ENCODE measurements around the gene CDK11A.
"Not testable (repeated sequence)": the region's sequence is repeated elsewhere in the genome, so short reads cannot be mapped to it uniquely, and the experiment has no call there.

The CDK11A gene

GRCh38 chr1:1724035-1724864 is at the start of gene CDK11A:
Gene CDK11A, minus strand, starts transcription at chr1:1724357. Its CDS starts 1,539 bp downstream, at chr1:1722818.
- peaks cover 18 to 53% (median 29%) of the 10 kb centered on the region in 11 experiments for H3K36me3 ChIP-seq
- peak within 1 kb of the TSS; percentile 74 to 89 (median 86) for H3K9ac ChIP-seq
- peak within 1 kb of the TSS in 5 of 11 experiments; percentile 6 to 48 (median 29); a peak in 4 of 22 replicates for H3K4me2 ChIP-seq

GRCh38 chr1:1773874-1774273 is 49.7 kb upstream of the CDK11A start:
- no peak for TF ChIP-seq Cebpa-rat (IDR thresholded peaks at IDR 0.05)
- peaks cover 8 to 43% (median 35%) of the 10 kb centered on the region in 11 experiments; a peak in 20 of 22 replicates for H3K9me3 ChIP-seq (replicated peaks in 1 of 11)
- no peak overlapping the region for H3K4me3 ChIP-seq
- H3K9ac ChIP-seq: no peak overlapping the region
- peaks cover 31 to 49% (median 33%) of the 10 kb centered on the region in 10 experiments for H3K4me1 ChIP-seq
- peaks cover 44 to 98% (median 72%) of the 10 kb centered on the region in 11 experiments for H4K20me1 ChIP-seq
- peaks cover 58 to 65% (median 60%) of the 10 kb centered on the region in 11 experiments for H3K36me3 ChIP-seq
- peak overlapping the region in 5 of 11 experiments; percentile 93 to 97 (median 96); a peak in 7 of 22 replicates for H3K4me2 ChIP-seq
- H3K27me3 ChIP-seq: no peaks in the 10 kb centered on the region
- H3K27ac ChIP-seq: no peak overlapping the region

More at GRCh38 chr1:1724035-1724864, at the start of gene CDK11A:
- H3K9me3 ChIP-seq (replicated peaks in 1 of 11); H3K27me3 ChIP-seq: not testable (repeated sequence)
- peaks cover 0 to 10% (median 0%) of the 10 kb centered on the region in 11 experiments; a peak in 6 of 22 replicates for H4K20me1 ChIP-seq
- peak within 1 kb of the TSS; percentile 74 to 87 (median 84); a peak in 21 of 22 replicates for H3K27ac ChIP-seq
- H3K4me3 ChIP-seq: peak within 1 kb of the TSS; percentile 66 to 83 (median 76)
- H3K4me1 ChIP-seq: peaks cover 0 to 16% (median 10%) of the 10 kb centered on the region in 10 experiments; a peak in 12 of 20 replicates

GRCh38 chr1:1771096-1771495 is 46.9 kb upstream of the CDK11A start:
- no peaks in the 10 kb centered on the region for H3K27me3 ChIP-seq
- peaks cover 64 to 100% (median 88%) of the 10 kb centered on the region in 11 experiments for H4K20me1 ChIP-seq
- no peak overlapping the region for H3K27ac ChIP-seq
- 0 out of 22 replicates have a peak overlapping the region, but pooled peaks of 1 of the 11 experiments have one; percentile 0 for H3K4me2 ChIP-seq
- H3K4me3 ChIP-seq: peak overlapping the region in 1 of 10 experiments; percentile 13; a peak in 1 of 20 replicates
- H3K36me3 ChIP-seq: peaks cover 86 to 92% (median 88%) of the 10 kb centered on the region in 11 experiments
- no peak for TF ChIP-seq Cebpa-rat (IDR thresholded peaks at IDR 0.05)
- H3K4me1 ChIP-seq: peaks cover 18 to 60% (median 26%) of the 10 kb centered on the region in 10 experiments
- no peak overlapping the region for H3K9ac ChIP-seq
- H3K9me3 ChIP-seq (replicated peaks in 1 of 11): peaks cover 8 to 55% (median 37%) of the 10 kb centered on the region in 11 experiments; a peak in 20 of 22 replicates

GRCh38 chr1:1770102-1770501 is 45.9 kb upstream of the CDK11A start:
- no peak overlapping the region for H3K4me3 ChIP-seq
- no peak overlapping the region for H3K9ac ChIP-seq
- peaks cover 9 to 53% (median 26%) of the 10 kb centered on the region in 10 experiments for H3K4me1 ChIP-seq
- H3K36me3 ChIP-seq: peaks cover 96 to 100% (median 98%) of the 10 kb centered on the region in 11 experiments
- H3K27me3 ChIP-seq: no peaks in the 10 kb centered on the region
- H3K4me2 ChIP-seq: no peak overlapping the region
- H4K20me1 ChIP-seq: peaks cover 64 to 100% (median 88%) of the 10 kb centered on the region in 11 experiments
- H3K9me3 ChIP-seq (replicated peaks in 1 of 11): peaks cover 8 to 55% (median 37%) of the 10 kb centered on the region in 11 experiments; a peak in 20 of 22 replicates
- H3K27ac ChIP-seq: no peak overlapping the region
- TF ChIP-seq Cebpa-rat (IDR thresholded peaks at IDR 0.05): no peak

GRCh38 chr1:1768249-1768992 is 44.3 kb upstream of the CDK11A start:
- Histone ChIP-seq H3K36me3 (peaks cover 98 to 100% (median 99%) of the 10 kb centered on the region in 11 experiments), H3K9ac (peak overlapping the region in 3 of 11 experiments; percentile 5 to 37 (median 22); a peak in 3 of 22 replicates), H3K4me1 (peaks cover 16 to 55% (median 32%) of the 10 kb centered on the region in 10 experiments), H3K27me3 (no peaks in the 10 kb centered on the region), H3K4me3 (no peak overlapping the region), H3K9me3 (replicated peaks in 1 of 11) (peaks cover 8 to 54% (median 37%) of the 10 kb centered on the region in 11 experiments; a peak in 20 of 22 replicates), H3K4me2 (peak overlapping the region in 3 of 11 experiments; percentile 40 to 53 (median 50); a peak in 5 of 22 replicates), H3K27ac (peak overlapping the region in 4 of 11 experiments; percentile 3 to 71 (median 16); a peak in 4 of 22 replicates), H4K20me1 (peaks cover 66 to 100% (median 88%) of the 10 kb centered on the region in 11 experiments)
- TF ChIP-seq Cebpa-rat (IDR thresholded peaks at IDR 0.05): no peak

GRCh38 chr1:1764876-1765470 is 40.8 kb upstream of the CDK11A start:
- Histone ChIP-seq H3K9me3 (replicated peaks in 1 of 11) (peaks cover 0 to 20% (median 6%) of the 10 kb centered on the region in 11 experiments; a peak in 15 of 22 replicates), H3K4me3 (no peak overlapping the region), H3K27me3 (no peaks in the 10 kb centered on the region), H3K4me1 (peaks cover 34 to 76% (median 47%) of the 10 kb centered on the region in 10 experiments), H3K36me3 (peaks cover 99 to 100% (median 100%) of the 10 kb centered on the region in 11 experiments), H3K4me2 (peak overlapping the region in 10 of 11 experiments; percentile 8 to 59 (median 41); a peak in 12 of 22 replicates), H3K9ac (peak overlapping the region in 8 of 11 experiments; percentile 32 to 68 (median 63); a peak in 16 of 22 replicates), H3K27ac (peak overlapping the region in 9 of 11 experiments; percentile 48 to 78 (median 73); a peak in 17 of 22 replicates), H4K20me1 (peaks cover 97 to 100% (median 100%) of the 10 kb centered on the region in 11 experiments)
- TF ChIP-seq Cebpa-rat (IDR thresholded peaks at IDR 0.05): no peak

- H3K27me3 ChIP-seq: no peaks in the 10 kb centered on the region
- H3K9ac ChIP-seq: peak overlapping the region in 8 of 11 experiments; percentile 55 to 68 (median 64); a peak in 16 of 22 replicates
- peaks cover 99 to 100% (median 100%) of the 10 kb centered on the region in 11 experiments for H3K36me3 ChIP-seq
- no peak overlapping the region for H3K4me3 ChIP-seq
- peak overlapping the region in 9 of 11 experiments; percentile 48 to 78 (median 73); a peak in 17 of 22 replicates for H3K27ac ChIP-seq
- peaks cover 97 to 100% (median 100%) of the 10 kb centered on the region in 11 experiments for H4K20me1 ChIP-seq
- peaks cover 44 to 86% (median 57%) of the 10 kb centered on the region in 10 experiments for H3K4me1 ChIP-seq
- peak overlapping the region in 10 of 11 experiments; percentile 3 to 59 (median 41); a peak in 12 of 22 replicates for H3K4me2 ChIP-seq
- peaks cover 0 to 13% (median 0%) of the 10 kb centered on the region in 11 experiments; a peak in 5 of 22 replicates for H3K9me3 ChIP-seq (replicated peaks in 1 of 11)
- peak in 9 of 11 experiments; percentile 66 to 98 (median 93); a peak in 18 of 22 replicates for TF ChIP-seq Cebpa-rat (IDR thresholded peaks at IDR 0.05)
These were observed 39.8 kb upstream of the CDK11A start for GRCh38 chr1:1763657-1764621.
